ENCODE data around the gene RAB8B. TPM values are rescaled to one million over a fixed set of nuclear protein-coding genes. Genes with fewer than 3 reads are reported as not detected.

The RAB8B gene
- total and polyA plus RNA-seq, 9 of the 15 experiments (the other 6 are each of a cell fraction or from before 2014, with no cell fraction given): 7.8 to 32.1 (median 24.2) TPM

- TF ChIP-seq E2F4 (CRISPR knock-in tag; IDR thresholded peaks at IDR 0.05; ENCODE audit: low read depth) (no peak), HBP1 (CRISPR knock-in tag; IDR thresholded peaks at IDR 0.05) (peak; percentile 95), BHLHE40 (IDR thresholded peaks at IDR 0.05; ENCODE audit: low read length) (no peak), CBFA2T2 (conservative IDR thresholded peaks at IDR 0.05) (no peak), PCBP2 (IDR thresholded peaks at IDR 0.05; ENCODE audit: low read depth, low read length, poor library complexity, severe bottlenecking) (no peak), STAG1 (CRISPR knock-in tag; IDR thresholded peaks at IDR 0.05; ENCODE audit: borderline replicate concordance) (no peak), MXD1 (CRISPR knock-in tag; IDR thresholded peaks at IDR 0.05; ENCODE audit: borderline replicate concordance, poor library complexity, severe bottlenecking) (no peak), NR2C1 (IDR thresholded peaks at IDR 0.05) (0 out of 2 replicates have a peak, but pooled peaks have one; percentile 16), NR2C1 (tag; IDR thresholded peaks at IDR 0.05) (peak; percentile 96), NR1H2 (CRISPR knock-in tag; IDR thresholded peaks at IDR 0.05) (no peak), THRA (IDR thresholded peaks at IDR 0.05) (no peak), TAL1 (IDR thresholded peaks at IDR 0.05) (no peak), GMEB1 (CRISPR knock-in tag; IDR thresholded peaks at IDR 0.05) (peak; percentile 79), HOXB6 (CRISPR knock-in tag; IDR thresholded peaks at IDR 0.05; ENCODE audit: borderline replicate concordance) (peak; percentile 90; the same call in 1 of the 2 replicates), ATF7 (IDR thresholded peaks at IDR 0.05) (no peak), NKRF (IDR thresholded peaks at IDR 0.05; ENCODE audit: borderline replicate concordance) (no peak), HDAC6 (IDR thresholded peaks at IDR 0.05; ENCODE audit: low read depth, low read length) (no peak), ATF6 (CRISPR knock-in tag; IDR thresholded peaks at IDR 0.05) (no peak), RB1 (IDR thresholded peaks at IDR 0.05; ENCODE audit: low read depth) (no peak)
Measured at GRCh38 chr15:63226966-63227401, 37.6 kb downstream of the RAB8B start (continued).
